ENCODE results near the gene ITPK1. TPM values are rescaled to one million over a fixed set of nuclear protein-coding genes. Genes with fewer than 3 reads are reported as not detected.

Gene ITPK1
- total RNA-seq, 1 experiment from 2014 or later, result 60.1 TPM

DNA sequence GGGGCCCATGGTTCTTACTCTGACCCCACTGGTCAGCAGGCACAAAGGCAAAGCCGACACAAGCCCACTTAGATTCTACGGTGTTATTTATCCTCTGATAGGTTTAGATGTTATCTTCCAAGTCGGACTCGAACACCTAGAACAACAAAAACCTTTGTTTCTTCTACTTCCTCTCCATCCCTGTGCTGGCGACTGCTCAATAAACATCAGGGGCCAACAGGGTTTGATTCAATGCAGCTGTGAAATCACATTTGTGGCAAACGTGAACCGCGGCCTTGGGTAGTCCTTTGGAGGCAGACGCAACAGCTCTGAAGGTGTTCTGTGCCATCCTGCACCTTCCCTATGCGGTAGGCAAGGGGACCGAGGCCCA is 105.6 kb downstream of the ITPK1 start:
- H3K4me3 ChIP-seq (ENCODE audit: low read depth, low read length), result no peak overlapping the region
- no TSS peak for BruUV-seq (replicated peaks)
- no peak overlapping the region for H3K27ac Mint-ChIP-seq (ENCODE audit: unreplicated experiment)
- no peak overlapping the region for H3K4me3 Mint-ChIP-seq (ENCODE audit: unreplicated experiment)
- no peaks in the 10 kb centered on the region for H3K36me3 ChIP-seq (ENCODE audit: control insufficient read depth, insufficient read depth, low read length)
- no peak for TF ChIP-seq CTCF (IDR thresholded peaks at IDR 0.05; ENCODE audit: insufficient read depth in 1 of 2, low read depth in 1 of 2, low read length in 1 of 2, severe bottlenecking in 1 of 2, unreplicated experiment in 1 of 2)
- peaks cover 4% of the 10 kb centered on the region for H3K4me1 Mint-ChIP-seq (ENCODE audit: low read depth, unreplicated experiment)
- no peaks in the 10 kb centered on the region for H3K27me3 ChIP-seq (replicated peaks; ENCODE audit: control insufficient read depth, insufficient read depth, low read length)
- no peaks in the 10 kb centered on the region for H3K9me3 ChIP-seq
- H3K36me3 Mint-ChIP-seq (ENCODE audit: insufficient read depth, unreplicated experiment), result peaks cover 7% of the 10 kb centered on the region
- intact Hi-C loops (cut with micrococcal nuclease; ENCODE audit: unreplicated experiment), result no loop called here
- ChIA-PET CTCF (no interaction called here), POLR2A (no interaction called here)
- DNase-seq, result no peak
- H3K27me3 Mint-ChIP-seq (ENCODE audit: insufficient read depth, unreplicated experiment), result no peaks in the 10 kb centered on the region
- no peaks in the 10 kb centered on the region for H3K4me1 ChIP-seq
- no peaks in the 10 kb centered on the region for H3K9me3 Mint-ChIP-seq (ENCODE audit: unreplicated experiment)

- DNase-seq, result no peak
- Histone ChIP-seq H3K4me3 (ENCODE audit: low read depth, low read length) (no peak overlapping the region), H3K9me3 (no peaks in the 10 kb centered on the region), H3K36me3 (ENCODE audit: control insufficient read depth, insufficient read depth, low read length) (no peaks in the 10 kb centered on the region), H3K27me3 (replicated peaks; ENCODE audit: control insufficient read depth, insufficient read depth, low read length) (no peaks in the 10 kb centered on the region), H3K4me1 (no peaks in the 10 kb centered on the region)
- no TSS peak for BruUV-seq (replicated peaks)
- Mint-ChIP-seq H3K4me3 (ENCODE audit: unreplicated experiment) (no peak overlapping the region), H3K4me1 (ENCODE audit: low read depth, unreplicated experiment) (peaks cover 4% of the 10 kb centered on the region), H3K36me3 (ENCODE audit: insufficient read depth, unreplicated experiment) (peaks cover 7% of the 10 kb centered on the region), H3K27me3 (ENCODE audit: insufficient read depth, unreplicated experiment) (no peaks in the 10 kb centered on the region), H3K9me3 (ENCODE audit: unreplicated experiment) (no peaks in the 10 kb centered on the region), H3K27ac (ENCODE audit: unreplicated experiment) (no peak overlapping the region)
- ChIA-PET POLR2A (no interaction called here), CTCF (no interaction called here)
- intact Hi-C loops (cut with micrococcal nuclease; ENCODE audit: unreplicated experiment), result no loop called here
- no peak for TF ChIP-seq CTCF (IDR thresholded peaks at IDR 0.05; ENCODE audit: insufficient read depth in 1 of 2, low read depth in 1 of 2, low read length in 1 of 2, severe bottlenecking in 1 of 2, unreplicated experiment in 1 of 2)
Observed at GRCh38 chr14:93009471-93010129, 106.1 kb downstream of the ITPK1 start.

GRCh38 chr14:93008381-93008780 is 107.3 kb downstream of the ITPK1 start:
- no peak overlapping the region for H3K4me3 Mint-ChIP-seq (ENCODE audit: unreplicated experiment)
- H3K4me1 Mint-ChIP-seq (ENCODE audit: low read depth, unreplicated experiment), result peaks cover 4% of the 10 kb centered on the region
- H3K36me3 Mint-ChIP-seq (ENCODE audit: insufficient read depth, unreplicated experiment), result peaks cover 2% of the 10 kb centered on the region
- H3K27me3 Mint-ChIP-seq (ENCODE audit: insufficient read depth, unreplicated experiment), result no peaks in the 10 kb centered on the region
- Histone ChIP-seq H3K4me1 (no peaks in the 10 kb centered on the region), H3K4me3 (ENCODE audit: low read depth, low read length) (no peak overlapping the region), H3K27me3 (replicated peaks; ENCODE audit: control insufficient read depth, insufficient read depth, low read length) (no peaks in the 10 kb centered on the region), H3K36me3 (ENCODE audit: control insufficient read depth, insufficient read depth, low read length) (no peaks in the 10 kb centered on the region), H3K9me3 (no peaks in the 10 kb centered on the region)
- ChIA-PET POLR2A (no interaction called here), CTCF (no interaction called here)
- no peaks in the 10 kb centered on the region for H3K9me3 Mint-ChIP-seq (ENCODE audit: unreplicated experiment)
- TF ChIP-seq CTCF (IDR thresholded peaks at IDR 0.05; ENCODE audit: insufficient read depth in 1 of 2, low read depth in 1 of 2, low read length in 1 of 2, severe bottlenecking in 1 of 2, unreplicated experiment in 1 of 2), result no peak
- no peak overlapping the region for H3K27ac Mint-ChIP-seq (ENCODE audit: unreplicated experiment)
- DNase-seq, result no peak
- no TSS peak for BruUV-seq (replicated peaks)
- intact Hi-C loops (cut with micrococcal nuclease; ENCODE audit: unreplicated experiment), result no loop called here
